Measurements from ENCODE around the gene ASB7. TPM values are rescaled to one million over a fixed set of nuclear protein-coding genes. Genes with fewer than 3 reads are reported as not detected.

ASB7 gene
- polyA plus RNA-seq, 2 donors, result 1.9 to 3.5 TPM

GRCh38 chr15:100614336-100614735, 11.9 kb downstream of the ASB7 start:
- Histone ChIP-seq H3K9me3 (ENCODE audit: control insufficient read depth in 2 of 2, insufficient read depth in 1 of 2, low read depth in 1 of 2, low read length in 1 of 2) (no peaks in the 10 kb centered on the region), H3K4me3 (ENCODE audit: low read depth in 1 of 2, low read length in 2 of 2) (no peak overlapping the region), H3K36me3 (ENCODE audit: control insufficient read depth in 2 of 2, insufficient read depth in 2 of 2, low read length in 1 of 2) (peaks cover 5 to 6% of the 10 kb centered on the region in 2 donors), H3K27ac (ENCODE audit: low read depth in 2 of 2, low read length in 1 of 2) (no peak overlapping the region), H3K27me3 (ENCODE audit: control insufficient read depth in 1 of 2, insufficient read depth in 2 of 2, low read length in 2 of 2) (no peaks in the 10 kb centered on the region), H3K4me1 (ENCODE audit: control insufficient read depth in 2 of 2, insufficient read depth in 2 of 2, low read length in 1 of 2) (no peaks in the 10 kb centered on the region)
- WGBS, 2 donors, result 74 to 78% methylated on average over 2 of the region's 2 CpGs

- 96 to 97% methylated on average over 4 of the region's 4 CpGs for WGBS, 2 donors
- Histone ChIP-seq H3K4me3 (ENCODE audit: low read depth in 1 of 2, low read length in 2 of 2) (no peak overlapping the region), H3K36me3 (ENCODE audit: control insufficient read depth in 2 of 2, insufficient read depth in 2 of 2, low read length in 1 of 2) (peaks cover 4 to 5% of the 10 kb centered on the region in 2 donors), H3K27me3 (ENCODE audit: control insufficient read depth in 1 of 2, insufficient read depth in 2 of 2, low read length in 2 of 2) (no peaks in the 10 kb centered on the region), H3K27ac (ENCODE audit: low read depth in 2 of 2, low read length in 1 of 2) (no peak overlapping the region), H3K9me3 (ENCODE audit: control insufficient read depth in 2 of 2, insufficient read depth in 1 of 2, low read depth in 1 of 2, low read length in 1 of 2) (no peaks in the 10 kb centered on the region), H3K4me1 (ENCODE audit: control insufficient read depth in 2 of 2, insufficient read depth in 2 of 2, low read length in 1 of 2) (no peaks in the 10 kb centered on the region)
These were observed 12.5 kb downstream of the ASB7 start for GRCh38 chr15:100614918-100615317.

- 51 to 54% methylated on average over 5 of the region's 5 CpGs for WGBS, 2 donors
- Histone ChIP-seq H3K9me3 (ENCODE audit: control insufficient read depth in 2 of 2, insufficient read depth in 1 of 2, low read depth in 1 of 2, low read length in 1 of 2) (no peaks in the 10 kb centered on the region), H3K27me3 (ENCODE audit: control insufficient read depth in 1 of 2, insufficient read depth in 2 of 2, low read length in 2 of 2) (no peaks in the 10 kb centered on the region), H3K27ac (ENCODE audit: low read depth in 2 of 2, low read length in 1 of 2) (no peak overlapping the region), H3K4me3 (ENCODE audit: low read depth in 1 of 2, low read length in 2 of 2) (no peak overlapping the region), H3K4me1 (ENCODE audit: control insufficient read depth in 2 of 2, insufficient read depth in 2 of 2, low read length in 1 of 2) (no peaks in the 10 kb centered on the region), H3K36me3 (ENCODE audit: control insufficient read depth in 2 of 2, insufficient read depth in 2 of 2, low read length in 1 of 2) (peaks cover 4 to 5% of the 10 kb centered on the region in 2 donors)
These were observed 13.4 kb downstream of the ASB7 start for GRCh38 chr15:100615801-100616200.

- peaks cover 4 to 5% of the 10 kb centered on the region in 2 donors for H3K36me3 ChIP-seq (ENCODE audit: control insufficient read depth in 2 of 2, insufficient read depth in 2 of 2, low read length in 1 of 2)
These were observed 14.3 kb downstream of the ASB7 start for GRCh38 chr15:100616700-100617099.

GRCh38 chr15:100623301-100623700, 20.9 kb downstream of the ASB7 start:
- H3K4me3 ChIP-seq (ENCODE audit: low read depth in 1 of 2, low read length in 2 of 2), result no peak overlapping the region
- no peak overlapping the region for H3K27ac ChIP-seq (ENCODE audit: low read depth in 2 of 2, low read length in 1 of 2)
- no peaks in the 10 kb centered on the region for H3K36me3 ChIP-seq (ENCODE audit: control insufficient read depth in 2 of 2, insufficient read depth in 2 of 2, low read length in 1 of 2)
- 93 to 97% methylated on average over 5 of the region's 5 CpGs for WGBS, 2 donors
- no peaks in the 10 kb centered on the region for H3K4me1 ChIP-seq (ENCODE audit: control insufficient read depth in 2 of 2, insufficient read depth in 2 of 2, low read length in 1 of 2)
- H3K27me3 ChIP-seq (ENCODE audit: control insufficient read depth in 1 of 2, insufficient read depth in 2 of 2, low read length in 2 of 2), result no peaks in the 10 kb centered on the region
- no peaks in the 10 kb centered on the region for H3K9me3 ChIP-seq (ENCODE audit: control insufficient read depth in 2 of 2, insufficient read depth in 1 of 2, low read depth in 1 of 2, low read length in 1 of 2)

More at GRCh38 chr15:100616700-100617099, 14.3 kb downstream of the ASB7 start:
- Histone ChIP-seq H3K4me1 (ENCODE audit: control insufficient read depth in 2 of 2, insufficient read depth in 2 of 2, low read length in 1 of 2) (no peaks in the 10 kb centered on the region), H3K27me3 (ENCODE audit: control insufficient read depth in 1 of 2, insufficient read depth in 2 of 2, low read length in 2 of 2) (no peaks in the 10 kb centered on the region), H3K27ac (ENCODE audit: low read depth in 2 of 2, low read length in 1 of 2) (no peak overlapping the region), H3K9me3 (ENCODE audit: control insufficient read depth in 2 of 2, insufficient read depth in 1 of 2, low read depth in 1 of 2, low read length in 1 of 2) (no peaks in the 10 kb centered on the region), H3K4me3 (ENCODE audit: low read depth in 1 of 2, low read length in 2 of 2) (no peak overlapping the region)
- WGBS, 2 donors, result 89 to 90% methylated on average over 2 of the region's 2 CpGs

GRCh38 chr15:100627789-100628395, 25.5 kb downstream of the ASB7 start:
- no peak overlapping the region for H3K4me3 ChIP-seq (ENCODE audit: low read depth in 1 of 2, low read length in 2 of 2)
- no peaks in the 10 kb centered on the region for H3K4me1 ChIP-seq (ENCODE audit: control insufficient read depth in 2 of 2, insufficient read depth in 2 of 2, low read length in 1 of 2)
- no peak overlapping the region for H3K27ac ChIP-seq (ENCODE audit: low read depth in 2 of 2, low read length in 1 of 2)
- no peaks in the 10 kb centered on the region for H3K27me3 ChIP-seq (ENCODE audit: control insufficient read depth in 1 of 2, insufficient read depth in 2 of 2, low read length in 2 of 2)
- H3K9me3 ChIP-seq (ENCODE audit: control insufficient read depth in 2 of 2, insufficient read depth in 1 of 2, low read depth in 1 of 2, low read length in 1 of 2), result no peaks in the 10 kb centered on the region
- H3K36me3 ChIP-seq (ENCODE audit: control insufficient read depth in 2 of 2, insufficient read depth in 2 of 2, low read length in 1 of 2), result peaks cover 0 to 15% of the 10 kb centered on the region in 2 donors
- 26 to 30% methylated on average over 6 of the region's 6 CpGs for whole genome bisulfite sequencing, 2 donors

GRCh38 chr15:100628746-100629145, 26.4 kb downstream of the ASB7 start:
- 68 to 73% methylated on average over 3 of the region's 3 CpGs for WGBS, 2 donors

GRCh38 chr15:100631831-100632230, 29.4 kb downstream of the ASB7 start:
- peaks cover 0 to 15% of the 10 kb centered on the region in 2 donors for H3K36me3 ChIP-seq (ENCODE audit: control insufficient read depth in 2 of 2, insufficient read depth in 2 of 2, low read length in 1 of 2)
- H3K4me1 ChIP-seq (ENCODE audit: control insufficient read depth in 2 of 2, insufficient read depth in 2 of 2, low read length in 1 of 2), result peaks cover 0 to 4% of the 10 kb centered on the region in 2 donors
- WGBS, 2 donors, result 87 to 93% methylated on average over 10 of the region's 10 CpGs
- H3K27me3 ChIP-seq (ENCODE audit: control insufficient read depth in 1 of 2, insufficient read depth in 2 of 2, low read length in 2 of 2), result no peaks in the 10 kb centered on the region
- H3K27ac ChIP-seq (ENCODE audit: low read depth in 2 of 2, low read length in 1 of 2), result no peak overlapping the region
- no peaks in the 10 kb centered on the region for H3K9me3 ChIP-seq (ENCODE audit: control insufficient read depth in 2 of 2, insufficient read depth in 1 of 2, low read depth in 1 of 2, low read length in 1 of 2)
- no peak overlapping the region for H3K4me3 ChIP-seq (ENCODE audit: low read depth in 1 of 2, low read length in 2 of 2)

More at GRCh38 chr15:100628746-100629145, 26.4 kb downstream of the ASB7 start:
- no peak overlapping the region for H3K27ac ChIP-seq (ENCODE audit: low read depth in 2 of 2, low read length in 1 of 2)
- H3K27me3 ChIP-seq (ENCODE audit: control insufficient read depth in 1 of 2, insufficient read depth in 2 of 2, low read length in 2 of 2), result no peaks in the 10 kb centered on the region
- no peaks in the 10 kb centered on the region for H3K9me3 ChIP-seq (ENCODE audit: control insufficient read depth in 2 of 2, insufficient read depth in 1 of 2, low read depth in 1 of 2, low read length in 1 of 2)
- no peak overlapping the region for H3K4me3 ChIP-seq (ENCODE audit: low read depth in 1 of 2, low read length in 2 of 2)
- H3K4me1 ChIP-seq (ENCODE audit: control insufficient read depth in 2 of 2, insufficient read depth in 2 of 2, low read length in 1 of 2), result no peaks in the 10 kb centered on the region
- peaks cover 0 to 15% of the 10 kb centered on the region in 2 donors for H3K36me3 ChIP-seq (ENCODE audit: control insufficient read depth in 2 of 2, insufficient read depth in 2 of 2, low read length in 1 of 2)

- Histone ChIP-seq H3K4me1 (ENCODE audit: control insufficient read depth in 2 of 2, insufficient read depth in 2 of 2, low read length in 1 of 2) (peaks cover 0 to 4% of the 10 kb centered on the region in 2 donors), H3K36me3 (ENCODE audit: control insufficient read depth in 2 of 2, insufficient read depth in 2 of 2, low read length in 1 of 2) (peaks cover 0 to 15% of the 10 kb centered on the region in 2 donors), H3K4me3 (ENCODE audit: low read depth in 1 of 2, low read length in 2 of 2) (no peak overlapping the region), H3K27me3 (ENCODE audit: control insufficient read depth in 1 of 2, insufficient read depth in 2 of 2, low read length in 2 of 2) (no peaks in the 10 kb centered on the region), H3K9me3 (ENCODE audit: control insufficient read depth in 2 of 2, insufficient read depth in 1 of 2, low read depth in 1 of 2, low read length in 1 of 2) (no peaks in the 10 kb centered on the region), H3K27ac (ENCODE audit: low read depth in 2 of 2, low read length in 1 of 2) (no peak overlapping the region)
- 83 to 88% methylated on average over 1 of the region's 1 CpG for WGBS, 2 donors
These were observed 31.3 kb downstream of the ASB7 start for GRCh38 chr15:100633763-100634075.

- H3K27ac ChIP-seq (ENCODE audit: low read depth in 2 of 2, low read length in 1 of 2), result no peak overlapping the region
- peaks cover 0 to 10% of the 10 kb centered on the region in 2 donors for H3K36me3 ChIP-seq (ENCODE audit: control insufficient read depth in 2 of 2, insufficient read depth in 2 of 2, low read length in 1 of 2)
- no peak overlapping the region for H3K4me3 ChIP-seq (ENCODE audit: low read depth in 1 of 2, low read length in 2 of 2)
- 72 to 76% methylated on average over 11 of the region's 11 CpGs for WGBS, 2 donors
- H3K9me3 ChIP-seq (ENCODE audit: control insufficient read depth in 2 of 2, insufficient read depth in 1 of 2, low read depth in 1 of 2, low read length in 1 of 2), result no peaks in the 10 kb centered on the region
- H3K27me3 ChIP-seq (ENCODE audit: control insufficient read depth in 1 of 2, insufficient read depth in 2 of 2, low read length in 2 of 2), result no peaks in the 10 kb centered on the region
- H3K4me1 ChIP-seq (ENCODE audit: control insufficient read depth in 2 of 2, insufficient read depth in 2 of 2, low read length in 1 of 2), result peaks cover 0 to 4% of the 10 kb centered on the region in 2 donors
These were observed 33.1 kb downstream of the ASB7 start for GRCh38 chr15:100635406-100636071.
